Measurements from ENCODE around the gene HNRNPA0. TPM values are rescaled to one million over a fixed set of nuclear protein-coding genes. Genes with fewer than 3 reads are reported as not detected.

The HNRNPA0 gene
- 6.9 TPM for total RNA-seq (2013)
- polyA plus RNA-seq = 10 to 100 TPM in 2 of 3 donors, 1 to 10 TPM in 1; 8.3 to 15.5 (median 10.8) TPM
- polyA minus RNA-seq = 4.3 and 7.3 TPM in 2 replicates
- 25.5 to 88.3 (median 71.6) reads per million in 11 experiments for total RNA-seq

GRCh38 chr5:137754188-137754960 lies at the start of gene HNRNPA0:
Gene HNRNPA0 (minus strand): TSS chr5:137754363. CDS start chr5:137754066, 297 bp downstream.
- TF ChIP-seq CTCF (IDR thresholded peaks at IDR 0.05) = no peak
- DNase-seq = peak; percentile 96 to 97 (median 97)
- Mint-ChIP-seq H3K4me3 (peak within 1 kb of the TSS; percentile 92 to 99), H3K4me1 (peaks cover 26% of the 10 kb centered on the region), H3K27ac (peak within 1 kb of the TSS; percentile 100), H3K27me3 (ENCODE audit: low read depth in 3 of 3) (peaks cover 0 to 2% (median 0%) of the 10 kb centered on the region in 3 donors), H3K36me3 (peaks cover 3 to 5% of the 10 kb centered on the region in 2 donors), H3K9me3 (peaks cover 0 to 2% (median 0%) of the 10 kb centered on the region in 7 donors)
- Histone ChIP-seq H2AFZ (ENCODE audit: insufficient read depth, low read depth, low read length, poor library complexity, severe bottlenecking) (peak within 1 kb of the TSS; percentile 94), H3K4me1 (ENCODE audit: control insufficient read depth in 1 of 2, insufficient read depth in 2 of 2, low read length in 2 of 2) (peaks cover 14 to 35% of the 10 kb centered on the region in 2 donors), H3K9me3 (replicated peaks in 1 of 2; ENCODE audit: control insufficient read depth in 1 of 2, insufficient read depth in 1 of 2, low read length in 2 of 2) (no peaks in the 10 kb centered on the region), H3K36me3 (replicated peaks in 1 of 2; ENCODE audit: control insufficient read depth in 1 of 2, insufficient read depth in 2 of 2, low read length in 2 of 2) (no peaks in the 10 kb centered on the region), H3K27me3 (ENCODE audit: control insufficient read depth in 2 of 2, insufficient read depth in 2 of 2, low read length in 2 of 2) (no peaks in the 10 kb centered on the region), H3K27ac (ENCODE audit: low read depth in 1 of 2, low read length in 2 of 2) (peak within 1 kb of the TSS; percentile 93 to 100), H3K9ac (ENCODE audit: insufficient read depth, low read length, poor library complexity, severe bottlenecking) (peak within 1 kb of the TSS; percentile 96), H3K4me2 (replicated peaks; ENCODE audit: extremely low read depth, low read length, poor library complexity, severe bottlenecking) (peak within 1 kb of the TSS; percentile 89), H3K4me3 (replicated peaks in 1 of 3; ENCODE audit: low read depth in 2 of 3, low read length in 3 of 3) (peak within 1 kb of the TSS; percentile 66 to 82 (median 82)), H3K79me2 (ENCODE audit: insufficient read depth, low read length) (peaks cover 45% of the 10 kb centered on the region), H4K20me1 (ENCODE audit: insufficient read depth, low read length) (peaks cover 46% of the 10 kb centered on the region)
- 0% methylated on average over 73 of the region's 79 CpGs for WGBS (ENCODE audit: insufficient coverage)
- intact Hi-C loops (cut with micrococcal nuclease) = loop anchor here in 1 of 2 donors (5.0 kb wide), 1 partner anchor 278 kb away; the partner anchor contains the start of gene FAM13B

- no peak overlapping the region for H3K27ac Mint-ChIP-seq
- Histone ChIP-seq H3K4me2 (replicated peaks; ENCODE audit: extremely low read depth, low read length, poor library complexity, severe bottlenecking) (no peak overlapping the region), H3K9ac (ENCODE audit: insufficient read depth, low read length, poor library complexity, severe bottlenecking) (no peak overlapping the region), H4K20me1 (ENCODE audit: insufficient read depth, low read length) (no peaks in the 10 kb centered on the region), H3K36me3 (replicated peaks in 1 of 2; ENCODE audit: control insufficient read depth in 1 of 2, insufficient read depth in 2 of 2, low read length in 2 of 2) (no peaks in the 10 kb centered on the region), H3K9me3 (replicated peaks in 1 of 2; ENCODE audit: control insufficient read depth in 1 of 2, insufficient read depth in 1 of 2, low read length in 2 of 2) (no peaks in the 10 kb centered on the region), H3K4me1 (ENCODE audit: control insufficient read depth in 1 of 2, insufficient read depth in 2 of 2, low read length in 2 of 2) (no peaks in the 10 kb centered on the region), H3K4me3 (replicated peaks in 1 of 3; ENCODE audit: low read depth in 2 of 3, low read length in 3 of 3) (no peak overlapping the region), H2AFZ (ENCODE audit: insufficient read depth, low read depth, low read length, poor library complexity, severe bottlenecking) (no peak overlapping the region), H3K27ac (ENCODE audit: low read depth in 1 of 2, low read length in 2 of 2) (no peak overlapping the region), H3K27me3 (ENCODE audit: control insufficient read depth in 2 of 2, insufficient read depth in 2 of 2, low read length in 2 of 2) (no peaks in the 10 kb centered on the region), H3K79me2 (ENCODE audit: insufficient read depth, low read length) (no peaks in the 10 kb centered on the region)
- WGBS (ENCODE audit: insufficient coverage) = no CpG with 5 or more reads among the region's 6 CpGs
- no peak overlapping the region for H3K4me3 Mint-ChIP-seq
- H3K4me1 Mint-ChIP-seq = no peaks in the 10 kb centered on the region
- no peaks in the 10 kb centered on the region for H3K27me3 Mint-ChIP-seq (ENCODE audit: low read depth in 3 of 3)
- DNase-seq = no peak
- intact Hi-C loops (cut with micrococcal nuclease) = no loop called here
- no peaks in the 10 kb centered on the region for H3K9me3 Mint-ChIP-seq
- no peaks in the 10 kb centered on the region for H3K36me3 Mint-ChIP-seq
- no peak for TF ChIP-seq CTCF (IDR thresholded peaks at IDR 0.05)
Measured at GRCh38 chr5:137802282-137803210, 48.4 kb upstream of the HNRNPA0 start.

Data from CD14-positive monocyte (primary cell).